Measurements from ENCODE around the gene NCBP3.

NCBP3 gene

DNA sequence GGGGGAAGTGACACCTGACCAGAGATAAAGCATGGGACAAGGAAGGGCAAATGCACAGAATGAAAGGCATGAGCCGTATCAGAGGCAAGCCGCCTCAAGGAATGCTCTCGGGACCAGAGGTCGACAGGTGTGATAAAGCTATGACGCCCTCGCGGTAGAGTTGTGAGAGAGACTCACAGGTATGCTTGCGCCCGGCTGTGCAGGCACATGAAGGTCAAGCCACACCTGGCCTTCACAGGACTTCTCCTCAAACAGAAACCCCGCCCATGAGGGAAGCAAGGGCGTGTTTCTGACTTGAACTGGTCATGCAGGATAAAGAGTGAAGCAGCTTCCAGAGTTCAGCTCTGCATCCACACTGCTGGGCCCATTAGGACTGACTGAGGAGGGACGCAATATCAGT, 7.8 kb downstream of the NCBP3 start:
- DNase-seq (ENCODE audit: low read depth in 2 of 2), result no peak
- TF ChIP-seq, protein P1, sequence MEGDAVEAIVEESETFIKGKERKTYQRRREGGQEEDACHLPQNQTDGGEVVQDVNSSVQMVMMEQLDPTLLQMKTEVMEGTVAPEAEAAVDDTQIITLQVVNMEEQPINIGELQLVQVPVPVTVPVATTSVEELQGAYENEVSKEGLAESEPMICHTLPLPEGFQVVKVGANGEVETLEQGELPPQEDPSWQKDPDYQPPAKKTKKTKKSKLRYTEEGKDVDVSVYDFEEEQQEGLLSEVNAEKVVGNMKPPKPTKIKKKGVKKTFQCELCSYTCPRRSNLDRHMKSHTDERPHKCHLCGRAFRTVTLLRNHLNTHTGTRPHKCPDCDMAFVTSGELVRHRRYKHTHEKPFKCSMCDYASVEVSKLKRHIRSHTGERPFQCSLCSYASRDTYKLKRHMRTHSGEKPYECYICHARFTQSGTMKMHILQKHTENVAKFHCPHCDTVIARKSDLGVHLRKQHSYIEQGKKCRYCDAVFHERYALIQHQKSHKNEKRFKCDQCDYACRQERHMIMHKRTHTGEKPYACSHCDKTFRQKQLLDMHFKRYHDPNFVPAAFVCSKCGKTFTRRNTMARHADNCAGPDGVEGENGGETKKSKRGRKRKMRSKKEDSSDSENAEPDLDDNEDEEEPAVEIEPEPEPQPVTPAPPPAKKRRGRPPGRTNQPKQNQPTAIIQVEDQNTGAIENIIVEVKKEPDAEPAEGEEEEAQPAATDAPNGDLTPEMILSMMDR (IDR thresholded peaks at IDR 0.05; ENCODE audit: low read depth, low read length), result no peak
- H3K4me3 ChIP-seq (replicated peaks in 1 of 2; ENCODE audit: low read depth in 2 of 2, low read length in 2 of 2), result no peak overlapping the region

DNA sequence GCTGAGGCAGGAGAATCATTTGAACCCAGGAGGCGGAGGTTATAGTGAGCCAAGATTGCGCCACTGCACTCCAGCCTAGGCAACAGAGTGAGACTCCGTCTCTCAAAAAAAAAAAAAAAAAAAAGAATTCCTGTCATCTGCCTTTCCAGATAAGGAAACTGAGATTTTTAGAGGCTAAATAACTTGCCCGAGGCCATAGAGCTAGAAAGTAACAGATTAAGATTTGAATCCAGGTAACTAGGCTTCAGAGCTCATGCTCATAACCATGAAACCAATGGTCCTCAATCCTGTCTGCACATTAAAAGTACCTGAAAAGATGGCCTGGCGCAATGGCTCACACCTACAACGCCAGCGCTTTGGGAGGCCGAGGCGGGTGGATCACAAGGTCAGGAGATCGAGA, 9.5 kb downstream of the NCBP3 start:
- no peak overlapping the region for H3K4me3 ChIP-seq (replicated peaks in 1 of 2; ENCODE audit: low read depth in 2 of 2, low read length in 2 of 2)
- TF ChIP-seq, protein P1 (IDR thresholded peaks at IDR 0.05; ENCODE audit: low read depth, low read length), result no peak
- DNase-seq (ENCODE audit: low read depth in 2 of 2), result no peak

DNA sequence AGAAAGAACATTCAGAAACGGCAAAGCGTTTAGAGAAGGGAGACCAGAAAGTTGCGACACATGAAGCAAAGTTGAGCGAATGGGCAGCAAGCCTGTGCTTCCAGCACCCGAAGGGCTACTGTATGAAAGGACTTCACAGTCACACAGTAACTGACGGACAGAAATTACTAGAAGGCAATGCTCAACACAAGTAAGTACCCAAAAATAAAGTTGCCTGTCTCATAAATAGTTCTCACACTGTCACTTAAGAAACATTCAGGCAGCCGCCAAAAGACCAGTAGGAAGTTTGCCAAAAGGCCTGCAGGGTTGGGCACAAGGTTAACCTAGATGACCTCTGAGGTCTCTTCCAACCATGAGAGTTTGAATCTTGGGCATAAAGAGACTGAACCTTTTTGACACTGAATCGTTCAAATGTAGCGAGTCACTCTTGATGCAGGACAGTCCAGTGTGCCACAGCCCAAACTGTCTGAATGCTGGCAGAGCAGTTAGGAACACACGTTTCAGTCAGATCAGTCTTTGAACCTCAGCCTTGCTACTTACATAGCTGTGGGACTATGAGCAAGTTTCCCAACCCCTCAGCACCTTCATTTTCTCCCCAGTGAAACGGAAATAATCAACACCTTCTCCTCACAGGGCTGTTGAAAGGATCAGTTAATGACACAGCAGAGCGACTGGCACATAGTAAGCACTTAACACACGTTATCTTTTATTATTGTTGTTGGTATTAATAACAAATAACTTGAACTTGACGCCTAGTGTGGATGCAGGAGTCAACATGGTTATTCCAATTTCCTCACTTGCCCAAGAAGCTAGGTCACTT, 10.4 kb downstream of the NCBP3 start:
- no peak for DNase-seq (ENCODE audit: low read depth in 2 of 2)
- TF ChIP-seq, protein P1 (IDR thresholded peaks at IDR 0.05; ENCODE audit: low read depth, low read length), result no peak
- H3K4me3 ChIP-seq (replicated peaks in 1 of 2; ENCODE audit: low read depth in 2 of 2, low read length in 2 of 2), result no peak overlapping the region

DNA sequence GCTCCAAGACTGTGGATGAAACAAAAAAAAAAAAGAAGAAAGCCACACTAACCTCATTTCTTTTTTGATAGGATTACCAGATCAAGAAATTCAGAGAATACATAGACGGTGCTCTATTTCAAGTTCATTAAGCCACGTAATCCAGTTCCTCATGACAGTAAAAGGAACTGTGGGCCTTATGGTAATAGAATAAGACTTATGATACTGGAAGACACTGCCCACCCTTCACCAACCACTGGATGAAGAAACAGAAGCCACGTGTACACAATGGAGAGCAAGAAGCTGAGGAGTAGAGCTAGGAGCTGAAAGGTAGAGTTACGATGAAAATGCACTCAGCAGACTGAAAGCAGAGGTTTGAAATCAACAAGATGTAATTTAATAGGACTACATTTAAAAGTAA, 11.2 kb downstream of the NCBP3 start:
- no peak for DNase-seq (ENCODE audit: low read depth in 2 of 2)
- H3K4me3 ChIP-seq (replicated peaks in 1 of 2; ENCODE audit: low read depth in 2 of 2, low read length in 2 of 2), result no peak overlapping the region
- TF ChIP-seq, protein P1 (IDR thresholded peaks at IDR 0.05; ENCODE audit: low read depth, low read length), result no peak

DNA sequence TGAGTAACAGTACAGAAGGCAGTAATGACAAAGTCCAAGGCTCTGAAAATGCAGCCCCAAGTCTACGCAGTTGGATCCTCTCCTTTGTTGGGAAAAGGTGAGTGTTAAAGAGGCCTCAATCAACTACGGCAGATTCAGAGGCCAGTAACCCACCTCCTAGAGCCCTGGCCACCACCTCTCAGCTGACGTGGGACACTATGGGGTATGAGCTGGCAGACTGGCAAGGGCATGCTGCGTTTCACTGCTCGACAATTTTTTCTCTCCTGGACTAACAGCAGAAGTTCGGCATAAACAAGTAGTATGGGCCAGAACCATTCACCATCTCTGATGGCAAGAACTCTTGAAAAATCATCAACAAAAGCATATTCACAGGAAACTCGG, 17.2 kb downstream of the NCBP3 start:
- no peak overlapping the region for H3K4me3 ChIP-seq (replicated peaks in 1 of 2; ENCODE audit: low read depth in 2 of 2, low read length in 2 of 2)
- no peak for DNase-seq (ENCODE audit: low read depth in 2 of 2)
- TF ChIP-seq, protein P1 (IDR thresholded peaks at IDR 0.05; ENCODE audit: low read depth, low read length), result no peak

DNA sequence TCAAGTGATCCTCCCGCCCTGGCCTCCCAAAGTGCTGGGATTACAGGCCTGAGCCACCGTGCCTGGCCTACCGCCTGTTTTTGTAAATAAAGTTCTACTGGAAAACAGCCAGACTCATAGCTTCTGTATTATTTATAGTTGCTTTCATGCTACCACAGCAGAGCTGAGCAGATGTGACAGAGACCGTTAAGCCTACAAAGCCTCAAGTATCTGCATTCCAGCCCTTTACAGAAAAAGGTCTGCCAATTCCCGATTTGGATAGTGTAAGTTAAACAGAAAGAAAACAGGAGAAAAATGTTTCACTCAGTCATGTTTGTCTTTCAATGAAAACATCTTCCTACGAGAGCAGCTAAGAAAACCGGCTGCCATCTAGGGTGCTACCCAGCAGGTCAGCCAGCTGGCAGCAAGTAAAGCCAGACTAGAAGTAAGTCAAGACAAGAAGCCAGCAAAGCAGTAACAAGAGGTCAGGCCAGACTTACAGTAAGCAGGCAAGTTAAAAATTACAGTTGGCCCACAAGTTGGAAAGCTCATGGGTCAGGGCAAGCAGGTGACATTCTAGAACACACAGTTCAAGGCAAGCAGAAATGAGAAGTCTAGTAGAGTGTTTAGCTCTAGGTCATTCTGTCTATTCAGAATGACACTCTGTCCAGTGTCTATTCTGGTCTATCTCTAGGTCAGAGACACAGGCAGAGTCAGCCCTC, 17.7 kb downstream of the NCBP3 start:
- TF ChIP-seq, protein P1 (IDR thresholded peaks at IDR 0.05; ENCODE audit: low read depth, low read length), result no peak
- peak in 1 of 2 donors; percentile 17 for DNase-seq (ENCODE audit: low read depth in 2 of 2)
- H3K4me3 ChIP-seq (replicated peaks in 1 of 2; ENCODE audit: low read depth in 2 of 2, low read length in 2 of 2), result no peak overlapping the region
